HepG2 (cell line): Measurements from ENCODE around the gene TBX6. TPM values are rescaled to one million over a fixed set of nuclear protein-coding genes. Genes with fewer than 3 reads are reported as not detected.

ENCODE experiments used
- CREB3 ChIP-seq: sonication (generic); formaldehyde crosslinking; IDR thresholded peaks from 2 replicates; pipeline ENCODE4 v1.5.0; 2020; ENCODE audit warnings: missing genetic modification reagents
- GABPB1 ChIP-seq: IDR thresholded peaks from 2 replicates; pipeline ENCODE4 v1.6.1; 2016; ENCODE audit warnings: mild to moderate bottlenecking, missing genetic modification reagents, moderate library complexity, missing compliant biosample characterization
- HNF4A ChIP-seq: sonication (generic); formaldehyde crosslinking; IDR thresholded peaks from 2 replicates; pipeline ENCODE4 v1.4.0; 2020; ENCODE audit warnings: missing genetic modification reagents
- JDP2 ChIP-seq: sonication (generic); formaldehyde crosslinking; IDR thresholded peaks from 2 replicates; pipeline ENCODE4 v1.8.1; 2022; ENCODE audit warnings: missing genetic modification reagents, borderline replicate concordance
- KAT7 ChIP-seq: IDR thresholded peaks from 2 replicates; pipeline ENCODE4 v1.6.1; 2018; ENCODE audit warnings: borderline replicate concordance, missing compliant biosample characterization
- KLF15 ChIP-seq: sonication (generic); formaldehyde crosslinking; IDR thresholded peaks from 2 replicates; pipeline ENCODE4 v1.8.1; 2023; ENCODE audit warnings: borderline replicate concordance, mild to moderate bottlenecking, inconsistent platforms, missing genetic modification reagents, mixed read lengths
- MBNL3 ChIP-seq: fragments of 250-450 bp; sonication (Bioruptor Pico); conservative IDR thresholded peaks from 2 replicates; pipeline ENCODE4 v1.8.0; 2022; ENCODE audit warnings: mild to moderate bottlenecking, inconsistent platforms
- MED1 ChIP-seq: sonication (generic); formaldehyde crosslinking; IDR thresholded peaks from 2 replicates; pipeline ENCODE4 v1.4.0; 2020; ENCODE audit warnings: missing genetic modification reagents
- MTA3 ChIP-seq: sonication (generic); formaldehyde crosslinking; IDR thresholded peaks from 2 replicates; pipeline ENCODE4 v1.4.0; 2020; ENCODE audit warnings: missing genetic modification reagents
- PRDM15 ChIP-seq: sonication (generic); formaldehyde crosslinking; IDR thresholded peaks from 2 replicates; pipeline ENCODE4 v1.4.0; 2020; ENCODE audit warnings: missing genetic modification reagents
- RAD51 ChIP-seq: fragments of 450-650 bp; IDR thresholded peaks from 2 replicates; pipeline ENCODE4 v1.6.1; 2016; ENCODE audit warnings: borderline replicate concordance
- SALL1 ChIP-seq: sonication (generic); formaldehyde crosslinking; IDR thresholded peaks from 2 replicates; pipeline ENCODE4 v1.8.0; 2022; ENCODE audit warnings: mild to moderate bottlenecking, missing genetic modification reagents
- ZC3H13 ChIP-seq: sonication (generic); formaldehyde crosslinking; IDR thresholded peaks from 2 replicates; pipeline ENCODE4 v1.8.1; 2023; ENCODE audit warnings: mild to moderate bottlenecking, missing genetic modification reagents, moderate library complexity
- ZNF121 ChIP-seq: sonication (generic); formaldehyde crosslinking; IDR thresholded peaks from 2 replicates; pipeline ENCODE4 v1.5.0; 2020; ENCODE audit warnings: mild to moderate bottlenecking, missing genetic modification reagents
- ZNF207 ChIP-seq: fragments of 450-650 bp; IDR thresholded peaks from 2 replicates; pipeline ENCODE4 v1.6.1; 2016; ENCODE audit warnings: antibody characterized with exemption, borderline replicate concordance
- ZNF547 ChIP-seq: sonication (generic); formaldehyde crosslinking; IDR thresholded peaks from 2 replicates; pipeline ENCODE4 v1.5.1; 2020; ENCODE audit warnings: mild to moderate bottlenecking, missing genetic modification reagents
- ZNF83 ChIP-seq: sonication (generic); formaldehyde crosslinking; IDR thresholded peaks from 2 replicates; pipeline ENCODE4 v1.4.0; 2020; ENCODE audit warnings: missing genetic modification reagents, mild to moderate bottlenecking, borderline replicate concordance
- polyA plus RNA-seq, 8 experiments: library from polyadenylated mRNA; depleted of rRNA in 3 of 8; stranded (reverse) in 7 of 8; unstranded in 1 of 8; fragments of >200 nt; fragmentation: Illumina TruSeq in 4 of 8; extraction: Trizol in 4 of 8; gene quantifications; 2 replicates each; pipeline versions ENCODE4 v1.2.1 to v1.2.3, GENCODE V29; 2011 to 2016; ENCODE audit warnings: low read depth in 4 of 8, missing spikeins in 1 of 8, mixed read lengths in 1 of 8; ENCODE audit not compliant: insufficient read depth in 1 of 8
- total RNA-seq, 5 experiments: library from RNA; depleted of rRNA; stranded (reverse); fragments of >200 nt; fragmentation: Illumina TruSeq; extraction: Trizol; gene quantifications; 2 replicates each; pipeline ENCODE4 v1.2.3, GENCODE V29; 2016; ENCODE audit warnings: low read depth in 1 of 5
- TF ChIP-seq, protein P1 (sequence below): IDR thresholded peaks from 2 replicates; pipeline ENCODE4 v1.6.1; 2018; ENCODE audit warnings: missing genetic modification reagents, mild to moderate bottlenecking, missing compliant biosample characterization
- TF ChIP-seq, protein P2 (sequence below): IDR thresholded peaks from 2 replicates; pipeline ENCODE4 v1.6.1; 2016; ENCODE audit warnings: missing genetic modification reagents, missing compliant biosample characterization
- TF ChIP-seq, protein P3 (sequence below): sonication (generic); formaldehyde crosslinking; IDR thresholded peaks from 2 replicates; pipeline ENCODE4 v1.4.0; 2020; ENCODE audit warnings: mild to moderate bottlenecking, missing genetic modification reagents
- TF ChIP-seq, protein P4 (sequence below), 2 experiments: sonication (generic) in 1 of 2; formaldehyde crosslinking in 1 of 2; IDR thresholded peaks; 2 replicates each; pipeline versions ENCODE4 v1.5.1 to v1.6.1; 2011 to 2020; ENCODE audit warnings: borderline replicate concordance in 1 of 2, low read depth in 1 of 2, low read length in 1 of 2, mild to moderate bottlenecking in 1 of 2, missing genetic modification reagents in 1 of 2, moderate library complexity in 1 of 2

The TBX6 gene
- total and polyA plus RNA-seq, 2 of the 13 experiments (the other 11 are each of a cell fraction or from before 2014, with no cell fraction given): 0.24 to 0.42 TPM

- TF ChIP-seq ZNF207 (no peak), ZC3H13 (CRISPR knock-in tag) (peak; percentile 45), RAD51 (no peak), MTA3 (CRISPR knock-in tag) (no peak), MBNL3 (CRISPR knock-in tag) (no peak), KAT7 (CRISPR knock-in tag) (no peak; the same call in 1 of the 2 replicates), SALL1 (CRISPR knock-in tag) (peak; percentile 67), KLF15 (CRISPR knock-in tag) (0 out of 2 replicates have a peak, but pooled peaks have one; percentile 31), ZNF121 (no peak), CREB3 (CRISPR knock-in tag) (no peak; the same call in 1 of the 2 replicates), ZNF547 (CRISPR knock-in tag) (no peak; the same call in 1 of the 2 replicates), JDP2 (CRISPR knock-in tag) (no peak), ZNF83 (CRISPR knock-in tag) (no peak), MED1 (CRISPR knock-in tag) (peak; percentile 83), HNF4A (CRISPR knock-in tag) (peak; percentile 65), GABPB1 (peak; percentile 76), PRDM15 (CRISPR knock-in tag) (no peak; the same call in 1 of the 2 replicates)
- TF ChIP-seq, protein P1, sequence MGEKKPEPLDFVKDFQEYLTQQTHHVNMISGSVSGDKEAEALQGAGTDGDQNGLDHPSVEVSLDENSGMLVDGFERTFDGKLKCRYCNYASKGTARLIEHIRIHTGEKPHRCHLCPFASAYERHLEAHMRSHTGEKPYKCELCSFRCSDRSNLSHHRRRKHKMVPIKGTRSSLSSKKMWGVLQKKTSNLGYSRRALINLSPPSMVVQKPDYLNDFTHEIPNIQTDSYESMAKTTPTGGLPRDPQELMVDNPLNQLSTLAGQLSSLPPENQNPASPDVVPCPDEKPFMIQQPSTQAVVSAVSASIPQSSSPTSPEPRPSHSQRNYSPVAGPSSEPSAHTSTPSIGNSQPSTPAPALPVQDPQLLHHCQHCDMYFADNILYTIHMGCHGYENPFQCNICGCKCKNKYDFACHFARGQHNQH: peak; percentile 86
- TF ChIP-seq, protein P2, sequence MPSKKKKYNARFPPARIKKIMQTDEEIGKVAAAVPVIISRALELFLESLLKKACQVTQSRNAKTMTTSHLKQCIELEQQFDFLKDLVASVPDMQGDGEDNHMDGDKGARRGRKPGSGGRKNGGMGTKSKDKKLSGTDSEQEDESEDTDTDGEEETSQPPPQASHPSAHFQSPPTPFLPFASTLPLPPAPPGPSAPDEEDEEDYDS (CRISPR knock-in tag): peak; percentile 62; the same call in 1 of the 2 replicates
- TF ChIP-seq, protein P3, sequence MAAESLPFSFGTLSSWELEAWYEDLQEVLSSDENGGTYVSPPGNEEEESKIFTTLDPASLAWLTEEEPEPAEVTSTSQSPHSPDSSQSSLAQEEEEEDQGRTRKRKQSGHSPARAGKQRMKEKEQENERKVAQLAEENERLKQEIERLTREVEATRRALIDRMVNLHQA: no peak
- TF ChIP-seq, protein P4, sequence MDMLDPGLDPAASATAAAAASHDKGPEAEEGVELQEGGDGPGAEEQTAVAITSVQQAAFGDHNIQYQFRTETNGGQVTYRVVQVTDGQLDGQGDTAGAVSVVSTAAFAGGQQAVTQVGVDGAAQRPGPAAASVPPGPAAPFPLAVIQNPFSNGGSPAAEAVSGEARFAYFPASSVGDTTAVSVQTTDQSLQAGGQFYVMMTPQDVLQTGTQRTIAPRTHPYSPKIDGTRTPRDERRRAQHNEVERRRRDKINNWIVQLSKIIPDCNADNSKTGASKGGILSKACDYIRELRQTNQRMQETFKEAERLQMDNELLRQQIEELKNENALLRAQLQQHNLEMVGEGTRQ (IDR thresholded peaks at IDR 0.05; ENCODE audit: low read depth, low read length): no peak
- TF ChIP-seq, protein P4 (CRISPR knock-in tag; IDR thresholded peaks at IDR 0.05; ENCODE audit: borderline replicate concordance): no peak; the same call in 1 of the 2 replicates
These were observed 768 bp upstream of the TBX6 start (continued) for GRCh38 chr16:30092373-30093010.
